Neutrophil (primary cell): ENCODE results near the gene INPP5A.

Experiments
- H3K27ac ChIP-seq: fragments of 200-600 bp; sonication (generic); 2 replicates; pipeline ENCODE4 v1.5.1; 2016; ENCODE audit warnings: mild to moderate bottlenecking, moderate library complexity
- H3K27me3 ChIP-seq: fragments of 200-600 bp; sonication (generic); 2 replicates; pipeline ENCODE4 v1.6.0; 2016; ENCODE audit warnings: mild to moderate bottlenecking
- H3K36me3 ChIP-seq: fragments of 200-600 bp; sonication (generic); 2 replicates; pipeline ENCODE4 v1.5.1; 2017
- H3K4me1 ChIP-seq, 2 experiments: fragments of 200-600 bp in 1 of 2; sonication (generic) in 1 of 2; 1 replicate in 1 of 2; 2 replicates in 1 of 2; pipeline versions ENCODE4 v1.5.1 to v1.6.1; 2013 to 2016; ENCODE audit warnings: low read depth in 1 of 2, low read length in 1 of 2, mild to moderate bottlenecking in 1 of 2, moderate library complexity in 1 of 2; ENCODE audit not compliant: control insufficient read depth in 1 of 2, insufficient read depth in 1 of 2
- H3K4me3 ChIP-seq, 2 experiments: fragments of 200-600 bp in 1 of 2; sonication (generic) in 1 of 2; 1 replicate in 1 of 2; 2 replicates in 1 of 2; pipeline ENCODE4 v1.5.1; 2013 to 2016; ENCODE audit warnings: low read depth in 1 of 2, low read length in 1 of 2, mild to moderate bottlenecking in 1 of 2, moderate library complexity in 1 of 2
- H3K9me3 ChIP-seq: fragments of 200-600 bp; sonication (generic); 2 replicates; pipeline ENCODE4 v1.5.1; 2016
- CTCF ChIP-seq: fragments of 200-600 bp; sonication (generic); IDR thresholded peaks from 2 replicates; pipeline ENCODE4 v1.5.1; 2016; ENCODE audit warnings: antibody characterized with exemption

Gene INPP5A

GRCh38 chr10:132705943-132706342 lies 168.4 kb downstream of the INPP5A start:
- peaks cover 67% of the 10 kb centered on the region for H3K36me3 ChIP-seq
- TF ChIP-seq CTCF: no peak
- H3K27ac ChIP-seq: no peak overlapping the region
- H3K27me3 ChIP-seq: no peaks in the 10 kb centered on the region
- H3K9me3 ChIP-seq: no peaks in the 10 kb centered on the region
- H3K4me3 ChIP-seq: no peak overlapping the region
- no peaks in the 10 kb centered on the region for H3K4me1 ChIP-seq

GRCh38 chr10:132706701-132707100 lies 169.1 kb downstream of the INPP5A start:
- H3K27ac ChIP-seq: no peak overlapping the region
- H3K4me1 ChIP-seq: no peaks in the 10 kb centered on the region
- no peaks in the 10 kb centered on the region for H3K27me3 ChIP-seq
- H3K9me3 ChIP-seq: no peaks in the 10 kb centered on the region
- H3K4me3 ChIP-seq: no peak overlapping the region
- peaks cover 67% of the 10 kb centered on the region for H3K36me3 ChIP-seq
- TF ChIP-seq CTCF: no peak

- no peaks in the 10 kb centered on the region for H3K4me1 ChIP-seq
- no peak overlapping the region for H3K4me3 ChIP-seq
- peaks cover 70% of the 10 kb centered on the region for H3K36me3 ChIP-seq
- H3K27me3 ChIP-seq: no peaks in the 10 kb centered on the region
- H3K9me3 ChIP-seq: no peaks in the 10 kb centered on the region
- no peak for TF ChIP-seq CTCF
- no peak overlapping the region for H3K27ac ChIP-seq
Observed at GRCh38 chr10:132707121-132707775, 169.7 kb downstream of the INPP5A start.

- H3K36me3 ChIP-seq: peaks cover 72% of the 10 kb centered on the region
- H3K9me3 ChIP-seq: no peaks in the 10 kb centered on the region
Observed at GRCh38 chr10:132707776-132708171, 170.2 kb downstream of the INPP5A start.

GRCh38 chr10:132708441-132708840 lies 170.9 kb downstream of the INPP5A start:
- Histone ChIP-seq H3K36me3 (peaks cover 72% of the 10 kb centered on the region), H3K4me1 (no peaks in the 10 kb centered on the region), H3K27ac (no peak overlapping the region), H3K4me3 (no peak overlapping the region), H3K27me3 (no peaks in the 10 kb centered on the region), H3K9me3 (no peaks in the 10 kb centered on the region)
- no peak for TF ChIP-seq CTCF

More at GRCh38 chr10:132707776-132708171, 170.2 kb downstream of the INPP5A start:
- Histone ChIP-seq H3K27ac (no peak overlapping the region), H3K4me3 (no peak overlapping the region), H3K4me1 (no peaks in the 10 kb centered on the region), H3K27me3 (no peaks in the 10 kb centered on the region)
- no peak for TF ChIP-seq CTCF
